ENCODE data around the gene VWA8. TPM values are rescaled to one million over a fixed set of nuclear protein-coding genes. Genes with fewer than 3 reads are reported as not detected.

VWA8 gene
- total and polyA plus RNA-seq, 4 donors = 7.1 to 50.3 (median 12.4) TPM

DNA sequence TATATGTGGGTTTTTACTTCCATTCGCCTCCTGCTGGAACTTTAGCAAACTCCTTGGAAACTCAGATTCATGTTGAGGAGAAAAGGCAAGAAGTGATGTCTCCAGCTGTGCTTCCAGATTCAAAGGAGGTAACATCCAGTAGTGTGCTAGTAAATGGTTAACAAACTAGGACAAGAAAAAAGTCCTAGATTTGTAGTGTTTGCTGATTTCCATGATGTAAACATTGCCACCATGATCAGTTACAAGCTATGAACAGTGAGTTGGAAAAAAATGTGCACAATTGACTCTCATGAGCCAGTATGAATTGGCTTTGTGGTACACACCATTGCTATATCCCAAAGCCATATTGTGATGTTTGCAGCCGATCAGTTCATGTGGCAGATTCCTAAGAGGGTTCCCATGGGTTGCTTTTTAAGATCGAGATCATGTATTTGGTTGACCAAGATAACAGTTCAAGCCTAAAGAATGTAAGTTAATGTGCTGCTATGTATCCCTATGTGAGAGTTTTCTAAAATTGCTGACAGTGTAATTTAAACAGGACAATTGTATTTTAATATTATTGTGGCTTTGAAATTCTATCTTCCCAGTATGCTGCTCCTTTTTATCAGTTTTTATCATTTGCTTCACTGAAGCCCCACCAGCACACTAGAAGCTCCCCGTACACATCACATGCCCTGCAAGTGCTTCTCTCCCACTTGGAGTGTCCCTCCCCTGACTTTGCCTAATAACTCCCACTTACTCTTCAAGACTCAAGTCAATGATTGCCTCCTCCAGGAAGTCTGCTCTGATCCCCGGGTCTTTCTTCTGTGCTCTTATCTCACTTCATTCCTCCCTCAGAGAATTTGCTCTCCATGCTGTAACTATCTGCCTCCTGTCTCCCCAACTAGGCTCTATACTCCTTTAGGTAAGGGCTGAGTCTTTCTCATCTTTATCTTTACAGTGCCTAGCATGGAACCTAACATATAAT is 355.3 kb downstream of the VWA8 start (continued):
- no peak for TF ChIP-seq GABPA (IDR thresholded peaks at IDR 0.05 in 1 of 2, conservative IDR thresholded peaks at IDR 0.05 in 1 of 2)

DNA sequence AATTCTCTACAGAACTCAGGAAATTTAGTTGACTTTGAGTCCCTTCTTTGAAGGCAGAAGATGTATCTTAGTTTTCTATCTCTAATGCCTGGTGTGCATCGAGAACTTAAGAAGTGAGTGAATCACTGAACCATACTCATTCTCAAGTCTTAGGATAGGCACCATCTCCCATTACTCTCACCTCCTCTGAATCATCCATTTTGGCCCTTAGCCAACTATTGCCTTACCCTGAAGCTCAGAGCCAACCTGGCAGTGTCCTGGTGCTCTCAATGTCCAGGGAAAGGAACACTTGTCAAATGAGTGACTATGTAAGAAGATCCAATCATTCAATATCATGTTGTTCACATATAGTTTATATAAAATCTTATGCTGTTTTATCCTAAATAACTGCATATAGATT is 357.0 kb downstream of the VWA8 start:
- WGBS = 98% methylated on average over 1 of the region's 1 CpG
- DNase-seq (ENCODE audit: low spot score) = no peak
- no peaks in the 10 kb centered on the region for H3K9me3 ChIP-seq (ENCODE audit: control insufficient read depth in 4 of 4, low read length in 3 of 4)
- no peak overlapping the region for H3K4me3 ChIP-seq (ENCODE audit: low read depth in 1 of 3, low read length in 3 of 3)
- TF ChIP-seq, protein P1, sequence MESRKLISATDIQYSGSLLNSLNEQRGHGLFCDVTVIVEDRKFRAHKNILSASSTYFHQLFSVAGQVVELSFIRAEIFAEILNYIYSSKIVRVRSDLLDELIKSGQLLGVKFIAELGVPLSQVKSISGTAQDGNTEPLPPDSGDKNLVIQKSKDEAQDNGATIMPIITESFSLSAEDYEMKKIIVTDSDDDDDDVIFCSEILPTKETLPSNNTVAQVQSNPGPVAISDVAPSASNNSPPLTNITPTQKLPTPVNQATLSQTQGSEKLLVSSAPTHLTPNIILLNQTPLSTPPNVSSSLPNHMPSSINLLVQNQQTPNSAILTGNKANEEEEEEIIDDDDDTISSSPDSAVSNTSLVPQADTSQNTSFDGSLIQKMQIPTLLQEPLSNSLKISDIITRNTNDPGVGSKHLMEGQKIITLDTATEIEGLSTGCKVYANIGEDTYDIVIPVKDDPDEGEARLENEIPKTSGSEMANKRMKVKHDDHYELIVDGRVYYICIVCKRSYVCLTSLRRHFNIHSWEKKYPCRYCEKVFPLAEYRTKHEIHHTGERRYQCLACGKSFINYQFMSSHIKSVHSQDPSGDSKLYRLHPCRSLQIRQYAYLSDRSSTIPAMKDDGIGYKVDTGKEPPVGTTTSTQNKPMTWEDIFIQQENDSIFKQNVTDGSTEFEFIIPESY (IDR thresholded peaks at IDR 0.05) = no peak
- TF ChIP-seq, protein P2, sequence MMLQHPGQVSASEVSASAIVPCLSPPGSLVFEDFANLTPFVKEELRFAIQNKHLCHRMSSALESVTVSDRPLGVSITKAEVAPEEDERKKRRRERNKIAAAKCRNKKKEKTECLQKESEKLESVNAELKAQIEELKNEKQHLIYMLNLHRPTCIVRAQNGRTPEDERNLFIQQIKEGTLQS (IDR thresholded peaks at IDR 0.05) = no peak
- TF ChIP-seq, protein P3, sequence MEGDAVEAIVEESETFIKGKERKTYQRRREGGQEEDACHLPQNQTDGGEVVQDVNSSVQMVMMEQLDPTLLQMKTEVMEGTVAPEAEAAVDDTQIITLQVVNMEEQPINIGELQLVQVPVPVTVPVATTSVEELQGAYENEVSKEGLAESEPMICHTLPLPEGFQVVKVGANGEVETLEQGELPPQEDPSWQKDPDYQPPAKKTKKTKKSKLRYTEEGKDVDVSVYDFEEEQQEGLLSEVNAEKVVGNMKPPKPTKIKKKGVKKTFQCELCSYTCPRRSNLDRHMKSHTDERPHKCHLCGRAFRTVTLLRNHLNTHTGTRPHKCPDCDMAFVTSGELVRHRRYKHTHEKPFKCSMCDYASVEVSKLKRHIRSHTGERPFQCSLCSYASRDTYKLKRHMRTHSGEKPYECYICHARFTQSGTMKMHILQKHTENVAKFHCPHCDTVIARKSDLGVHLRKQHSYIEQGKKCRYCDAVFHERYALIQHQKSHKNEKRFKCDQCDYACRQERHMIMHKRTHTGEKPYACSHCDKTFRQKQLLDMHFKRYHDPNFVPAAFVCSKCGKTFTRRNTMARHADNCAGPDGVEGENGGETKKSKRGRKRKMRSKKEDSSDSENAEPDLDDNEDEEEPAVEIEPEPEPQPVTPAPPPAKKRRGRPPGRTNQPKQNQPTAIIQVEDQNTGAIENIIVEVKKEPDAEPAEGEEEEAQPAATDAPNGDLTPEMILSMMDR (IDR thresholded peaks at IDR 0.05; ENCODE audit: low read depth, low read length, missing input control) = no peak
- TF ChIP-seq RXRA (IDR thresholded peaks at IDR 0.05) (no peak), JUND (IDR thresholded peaks at IDR 0.05) (no peak), FOXA1 (IDR thresholded peaks at IDR 0.05) (no peak), NR2F2 (IDR thresholded peaks at IDR 0.05) (no peak), TAF1 (conservative IDR thresholded peaks at IDR 0.05) (no peak), RAD21 (IDR thresholded peaks at IDR 0.05) (no peak), HNF4G (IDR thresholded peaks at IDR 0.05) (no peak), HNF4A (conservative IDR thresholded peaks at IDR 0.05) (no peak)
- TF ChIP-seq, protein P4, sequence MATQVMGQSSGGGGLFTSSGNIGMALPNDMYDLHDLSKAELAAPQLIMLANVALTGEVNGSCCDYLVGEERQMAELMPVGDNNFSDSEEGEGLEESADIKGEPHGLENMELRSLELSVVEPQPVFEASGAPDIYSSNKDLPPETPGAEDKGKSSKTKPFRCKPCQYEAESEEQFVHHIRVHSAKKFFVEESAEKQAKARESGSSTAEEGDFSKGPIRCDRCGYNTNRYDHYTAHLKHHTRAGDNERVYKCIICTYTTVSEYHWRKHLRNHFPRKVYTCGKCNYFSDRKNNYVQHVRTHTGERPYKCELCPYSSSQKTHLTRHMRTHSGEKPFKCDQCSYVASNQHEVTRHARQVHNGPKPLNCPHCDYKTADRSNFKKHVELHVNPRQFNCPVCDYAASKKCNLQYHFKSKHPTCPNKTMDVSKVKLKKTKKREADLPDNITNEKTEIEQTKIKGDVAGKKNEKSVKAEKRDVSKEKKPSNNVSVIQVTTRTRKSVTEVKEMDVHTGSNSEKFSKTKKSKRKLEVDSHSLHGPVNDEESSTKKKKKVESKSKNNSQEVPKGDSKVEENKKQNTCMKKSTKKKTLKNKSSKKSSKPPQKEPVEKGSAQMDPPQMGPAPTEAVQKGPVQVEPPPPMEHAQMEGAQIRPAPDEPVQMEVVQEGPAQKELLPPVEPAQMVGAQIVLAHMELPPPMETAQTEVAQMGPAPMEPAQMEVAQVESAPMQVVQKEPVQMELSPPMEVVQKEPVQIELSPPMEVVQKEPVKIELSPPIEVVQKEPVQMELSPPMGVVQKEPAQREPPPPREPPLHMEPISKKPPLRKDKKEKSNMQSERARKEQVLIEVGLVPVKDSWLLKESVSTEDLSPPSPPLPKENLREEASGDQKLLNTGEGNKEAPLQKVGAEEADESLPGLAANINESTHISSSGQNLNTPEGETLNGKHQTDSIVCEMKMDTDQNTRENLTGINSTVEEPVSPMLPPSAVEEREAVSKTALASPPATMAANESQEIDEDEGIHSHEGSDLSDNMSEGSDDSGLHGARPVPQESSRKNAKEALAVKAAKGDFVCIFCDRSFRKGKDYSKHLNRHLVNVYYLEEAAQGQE (IDR thresholded peaks at IDR 0.05) = no peak
- TF ChIP-seq, protein P5, sequence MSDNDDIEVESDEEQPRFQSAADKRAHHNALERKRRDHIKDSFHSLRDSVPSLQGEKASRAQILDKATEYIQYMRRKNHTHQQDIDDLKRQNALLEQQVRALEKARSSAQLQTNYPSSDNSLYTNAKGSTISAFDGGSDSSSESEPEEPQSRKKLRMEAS (IDR thresholded peaks at IDR 0.05) = no peak
- peaks cover 1 to 31% (median 19%) of the 10 kb centered on the region in 4 donors for H3K36me3 ChIP-seq (ENCODE audit: control insufficient read depth in 4 of 4, insufficient read depth in 3 of 4, low read depth in 1 of 4, low read length in 3 of 4)
- H3K27me3 ChIP-seq (ENCODE audit: control insufficient read depth in 4 of 4, insufficient read depth in 4 of 4, low read length in 3 of 4) = no peaks in the 10 kb centered on the region
- H3K4me1 ChIP-seq (ENCODE audit: control insufficient read depth in 4 of 4, insufficient read depth in 4 of 4, low read length in 3 of 4) = no peaks in the 10 kb centered on the region
- H3K27ac ChIP-seq (ENCODE audit: low read depth in 1 of 2, low read length in 2 of 2) = no peak overlapping the region
- H3K9ac ChIP-seq (ENCODE audit: low read depth in 1 of 2, low read length in 2 of 2) = no peak overlapping the region
